Raji (cell line): ENCODE measurements around the gene WWOX.

Experiments used
- POLR2A ChIP-seq: IDR thresholded peaks from 2 replicates; pipeline ENCODE4 v1.6.1; 2011; ENCODE audit warnings: low read depth, low read length, control low read depth; ENCODE audit not compliant: insufficient read depth

WWOX gene

GRCh38 chr16:78503602-78504001 is 404.1 kb downstream of the WWOX start:
- TF ChIP-seq POLR2A, result no peak

GRCh38 chr16:78504401-78504851 is 405.0 kb downstream of the WWOX start:
- no peak for TF ChIP-seq POLR2A

GRCh38 chr16:78505036-78505435 is 405.6 kb downstream of the WWOX start:
- TF ChIP-seq POLR2A, result no peak

- TF ChIP-seq POLR2A, result no peak
These were observed 406.3 kb downstream of the WWOX start for GRCh38 chr16:78505544-78506366.

GRCh38 chr16:78506367-78507193 is 407.1 kb downstream of the WWOX start:
- TF ChIP-seq POLR2A, result no peak

- no peak for TF ChIP-seq POLR2A
These were observed 408.1 kb downstream of the WWOX start for GRCh38 chr16:78507576-78507975.

GRCh38 chr16:78509965-78510364 is 410.5 kb downstream of the WWOX start:
- TF ChIP-seq POLR2A, result no peak

GRCh38 chr16:78510496-78510895 is 411.0 kb downstream of the WWOX start:
- no peak for TF ChIP-seq POLR2A

- TF ChIP-seq POLR2A, result no peak
These were observed 414.4 kb downstream of the WWOX start for GRCh38 chr16:78513838-78514237.

GRCh38 chr16:78515421-78515820 is 416.0 kb downstream of the WWOX start:
- no peak for TF ChIP-seq POLR2A

GRCh38 chr16:78516006-78516736 is 416.7 kb downstream of the WWOX start:
- TF ChIP-seq POLR2A, result no peak

- no peak for TF ChIP-seq POLR2A
These were observed 420.4 kb downstream of the WWOX start for GRCh38 chr16:78519896-78520295.

- TF ChIP-seq POLR2A, result no peak
These were observed 421.0 kb downstream of the WWOX start for GRCh38 chr16:78520470-78520869.

- TF ChIP-seq POLR2A, result no peak
These were observed 422.9 kb downstream of the WWOX start for GRCh38 chr16:78522327-78522726.
